ENCODE results near the gene CHAMP1.

CHAMP1 gene

DNA sequence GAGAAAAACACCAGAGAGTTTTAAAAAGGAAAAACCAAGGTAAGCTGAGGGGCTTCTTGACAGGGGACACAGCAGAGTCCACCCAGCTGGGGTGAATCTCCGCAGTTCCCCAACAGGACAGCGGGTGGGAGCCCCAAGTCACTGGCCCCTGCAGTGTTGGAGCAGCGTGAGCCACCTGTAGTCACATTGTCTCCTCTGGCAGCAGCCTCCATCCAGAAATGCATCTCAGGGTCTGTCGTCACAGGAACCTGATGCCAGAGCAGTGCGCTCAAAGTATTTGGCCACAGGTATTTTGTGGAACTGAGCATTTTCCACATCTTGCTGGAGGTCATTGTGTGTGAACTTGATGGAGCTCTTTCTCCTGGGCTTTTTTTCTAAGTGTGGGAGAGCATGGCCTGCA, 24.7 kb downstream of the CHAMP1 start:
- TF ChIP-seq ARNTL (CRISPR knock-in tag; IDR thresholded peaks at IDR 0.05; ENCODE audit: borderline replicate concordance, low read depth) = no peak
- no peak for TF ChIP-seq RARB (CRISPR knock-in tag; IDR thresholded peaks at IDR 0.05)
- no peak for TF ChIP-seq ISL1 (CRISPR knock-in tag; IDR thresholded peaks at IDR 0.05)
- TF ChIP-seq CSDC2 (CRISPR knock-in tag; IDR thresholded peaks at IDR 0.05) = no peak
- TF ChIP-seq ZFP3 (CRISPR knock-in tag; IDR thresholded peaks at IDR 0.05) = no peak
- TF ChIP-seq ZNF8 (CRISPR knock-in tag; IDR thresholded peaks at IDR 0.05) = no peak
- TF ChIP-seq, protein P1, sequence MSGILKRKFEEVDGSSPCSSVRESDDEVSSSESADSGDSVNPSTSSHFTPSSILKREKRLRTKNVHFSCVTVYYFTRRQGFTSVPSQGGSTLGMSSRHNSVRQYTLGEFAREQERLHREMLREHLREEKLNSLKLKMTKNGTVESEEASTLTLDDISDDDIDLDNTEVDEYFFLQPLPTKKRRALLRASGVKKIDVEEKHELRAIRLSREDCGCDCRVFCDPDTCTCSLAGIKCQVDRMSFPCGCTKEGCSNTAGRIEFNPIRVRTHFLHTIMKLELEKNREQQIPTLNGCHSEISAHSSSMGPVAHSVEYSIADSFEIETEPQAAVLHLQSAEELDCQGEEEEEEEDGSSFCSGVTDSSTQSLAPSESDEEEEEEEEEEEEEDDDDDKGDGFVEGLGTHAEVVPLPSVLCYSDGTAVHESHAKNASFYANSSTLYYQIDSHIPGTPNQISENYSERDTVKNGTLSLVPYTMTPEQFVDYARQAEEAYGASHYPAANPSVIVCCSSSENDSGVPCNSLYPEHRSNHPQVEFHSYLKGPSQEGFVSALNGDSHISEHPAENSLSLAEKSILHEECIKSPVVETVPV (CRISPR knock-in tag; IDR thresholded peaks at IDR 0.05) = no peak
- TF ChIP-seq, protein P2, sequence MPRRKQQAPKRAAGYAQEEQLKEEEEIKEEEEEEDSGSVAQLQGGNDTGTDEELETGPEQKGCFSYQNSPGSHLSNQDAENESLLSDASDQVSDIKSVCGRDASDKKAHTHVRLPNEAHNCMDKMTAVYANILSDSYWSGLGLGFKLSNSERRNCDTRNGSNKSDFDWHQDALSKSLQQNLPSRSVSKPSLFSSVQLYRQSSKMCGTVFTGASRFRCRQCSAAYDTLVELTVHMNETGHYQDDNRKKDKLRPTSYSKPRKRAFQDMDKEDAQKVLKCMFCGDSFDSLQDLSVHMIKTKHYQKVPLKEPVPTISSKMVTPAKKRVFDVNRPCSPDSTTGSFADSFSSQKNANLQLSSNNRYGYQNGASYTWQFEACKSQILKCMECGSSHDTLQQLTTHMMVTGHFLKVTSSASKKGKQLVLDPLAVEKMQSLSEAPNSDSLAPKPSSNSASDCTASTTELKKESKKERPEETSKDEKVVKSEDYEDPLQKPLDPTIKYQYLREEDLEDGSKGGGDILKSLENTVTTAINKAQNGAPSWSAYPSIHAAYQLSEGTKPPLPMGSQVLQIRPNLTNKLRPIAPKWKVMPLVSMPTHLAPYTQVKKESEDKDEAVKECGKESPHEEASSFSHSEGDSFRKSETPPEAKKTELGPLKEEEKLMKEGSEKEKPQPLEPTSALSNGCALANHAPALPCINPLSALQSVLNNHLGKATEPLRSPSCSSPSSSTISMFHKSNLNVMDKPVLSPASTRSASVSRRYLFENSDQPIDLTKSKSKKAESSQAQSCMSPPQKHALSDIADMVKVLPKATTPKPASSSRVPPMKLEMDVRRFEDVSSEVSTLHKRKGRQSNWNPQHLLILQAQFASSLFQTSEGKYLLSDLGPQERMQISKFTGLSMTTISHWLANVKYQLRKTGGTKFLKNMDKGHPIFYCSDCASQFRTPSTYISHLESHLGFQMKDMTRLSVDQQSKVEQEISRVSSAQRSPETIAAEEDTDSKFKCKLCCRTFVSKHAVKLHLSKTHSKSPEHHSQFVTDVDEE (CRISPR knock-in tag; IDR thresholded peaks at IDR 0.05) = no peak
- no peak for TF ChIP-seq ZNF70 (CRISPR knock-in tag; IDR thresholded peaks at IDR 0.05)
- TF ChIP-seq, protein P3, sequence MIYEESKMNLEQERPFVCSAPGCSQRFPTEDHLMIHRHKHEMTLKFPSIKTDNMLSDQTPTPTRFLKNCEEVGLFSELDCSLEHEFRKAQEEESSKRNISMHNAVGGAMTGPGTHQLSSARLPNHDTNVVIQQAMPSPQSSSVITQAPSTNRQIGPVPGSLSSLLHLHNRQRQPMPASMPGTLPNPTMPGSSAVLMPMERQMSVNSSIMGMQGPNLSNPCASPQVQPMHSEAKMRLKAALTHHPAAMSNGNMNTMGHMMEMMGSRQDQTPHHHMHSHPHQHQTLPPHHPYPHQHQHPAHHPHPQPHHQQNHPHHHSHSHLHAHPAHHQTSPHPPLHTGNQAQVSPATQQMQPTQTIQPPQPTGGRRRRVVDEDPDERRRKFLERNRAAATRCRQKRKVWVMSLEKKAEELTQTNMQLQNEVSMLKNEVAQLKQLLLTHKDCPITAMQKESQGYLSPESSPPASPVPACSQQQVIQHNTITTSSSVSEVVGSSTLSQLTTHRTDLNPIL (CRISPR knock-in tag; IDR thresholded peaks at IDR 0.05; ENCODE audit: low read depth) = no peak
- no peak for ATAC-seq

DNA sequence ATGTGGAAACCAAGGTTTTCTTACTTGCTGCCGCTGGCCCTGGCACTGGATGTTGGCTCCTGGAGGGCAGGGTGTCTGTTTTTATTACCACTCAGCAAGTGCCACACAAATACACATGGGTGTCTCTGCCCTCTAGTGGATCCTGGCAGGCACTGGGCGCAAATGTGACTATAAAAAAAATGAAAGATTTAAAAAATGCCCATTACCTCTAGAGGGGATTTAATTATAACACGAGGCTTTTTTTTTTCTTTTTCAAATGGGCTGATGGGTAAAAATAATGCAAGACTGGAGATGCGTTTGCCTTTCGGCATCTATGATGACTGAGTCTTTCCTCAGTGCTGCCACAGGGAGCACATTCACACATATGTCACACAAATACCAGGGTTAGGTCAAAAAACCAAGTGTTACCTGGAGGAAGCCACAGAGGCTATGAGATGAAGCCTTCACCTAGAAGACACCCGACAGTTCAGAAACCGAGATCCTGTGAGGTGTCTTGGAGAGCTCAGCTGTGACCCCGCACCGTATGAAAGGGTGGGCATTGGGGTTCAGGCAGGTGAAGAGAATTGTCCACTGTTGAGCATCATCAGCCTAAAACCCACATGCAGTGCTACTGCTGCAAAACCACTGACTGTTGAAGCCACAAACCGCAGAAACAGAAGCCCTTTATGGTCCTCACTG, 25.7 kb downstream of the CHAMP1 start:
- ATAC-seq = peak; percentile 77
- TF ChIP-seq, protein P4, sequence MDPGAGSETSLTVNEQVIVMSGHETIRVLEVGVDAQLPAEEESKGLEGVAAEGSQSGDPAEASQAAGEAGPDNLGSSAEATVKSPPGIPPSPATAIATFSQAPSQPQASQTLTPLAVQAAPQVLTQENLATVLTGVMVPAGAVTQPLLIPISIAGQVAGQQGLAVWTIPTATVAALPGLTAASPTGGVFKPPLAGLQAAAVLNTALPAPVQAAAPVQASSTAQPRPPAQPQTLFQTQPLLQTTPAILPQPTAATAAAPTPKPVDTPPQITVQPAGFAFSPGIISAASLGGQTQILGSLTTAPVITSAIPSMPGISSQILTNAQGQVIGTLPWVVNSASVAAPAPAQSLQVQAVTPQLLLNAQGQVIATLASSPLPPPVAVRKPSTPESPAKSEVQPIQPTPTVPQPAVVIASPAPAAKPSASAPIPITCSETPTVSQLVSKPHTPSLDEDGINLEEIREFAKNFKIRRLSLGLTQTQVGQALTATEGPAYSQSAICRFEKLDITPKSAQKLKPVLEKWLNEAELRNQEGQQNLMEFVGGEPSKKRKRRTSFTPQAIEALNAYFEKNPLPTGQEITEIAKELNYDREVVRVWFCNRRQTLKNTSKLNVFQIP (CRISPR knock-in tag; IDR thresholded peaks at IDR 0.05; ENCODE audit: borderline replicate concordance, low read depth) = no peak
- no peak for TF ChIP-seq ZC3H10 (CRISPR knock-in tag; IDR thresholded peaks at IDR 0.05)
- no peak for TF ChIP-seq ARNTL (CRISPR knock-in tag; IDR thresholded peaks at IDR 0.05; ENCODE audit: borderline replicate concordance, low read depth)

DNA sequence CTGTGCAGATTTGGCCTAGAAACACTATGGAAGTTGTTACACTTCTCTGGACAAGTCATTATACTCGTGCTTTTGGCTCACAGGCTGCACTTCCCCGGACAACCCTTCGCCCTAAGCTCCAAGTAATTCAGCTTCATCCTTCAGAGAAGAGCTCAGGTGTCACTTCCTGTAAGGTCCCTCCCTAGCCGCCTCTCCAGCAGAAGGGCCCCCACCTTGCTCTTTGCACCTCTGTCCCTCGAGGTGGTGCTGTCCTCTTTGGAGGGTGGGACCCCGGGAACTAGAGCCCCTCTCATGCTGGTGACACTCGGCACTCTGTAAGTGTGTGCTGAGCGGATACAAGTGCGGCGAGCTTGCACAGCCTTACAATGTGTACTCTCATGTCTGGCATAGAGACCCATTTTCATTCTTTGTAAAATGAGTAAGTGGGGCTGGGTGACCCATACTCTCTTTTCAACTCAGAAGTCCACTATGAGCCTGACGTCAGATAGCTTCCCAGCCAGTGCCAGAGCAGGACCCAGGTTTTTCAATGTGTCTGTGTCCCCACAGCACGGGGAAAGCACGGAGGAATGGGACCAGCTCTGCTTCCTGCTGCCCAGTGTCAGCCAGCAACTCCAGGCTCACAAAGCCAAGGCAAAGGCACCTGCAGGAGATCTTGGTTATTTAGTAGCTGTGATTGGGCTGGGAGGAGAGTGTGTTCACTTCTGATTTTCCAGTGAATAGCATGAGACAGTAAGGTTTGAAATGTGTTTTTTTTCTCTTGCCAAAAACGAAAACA, 26.9 kb downstream of the CHAMP1 start:
- ATAC-seq = no peak
- TF ChIP-seq ZNF70 (CRISPR knock-in tag; IDR thresholded peaks at IDR 0.05) = no peak
- TF ChIP-seq ISL1 (CRISPR knock-in tag; IDR thresholded peaks at IDR 0.05) = no peak
- TF ChIP-seq, protein P5, sequence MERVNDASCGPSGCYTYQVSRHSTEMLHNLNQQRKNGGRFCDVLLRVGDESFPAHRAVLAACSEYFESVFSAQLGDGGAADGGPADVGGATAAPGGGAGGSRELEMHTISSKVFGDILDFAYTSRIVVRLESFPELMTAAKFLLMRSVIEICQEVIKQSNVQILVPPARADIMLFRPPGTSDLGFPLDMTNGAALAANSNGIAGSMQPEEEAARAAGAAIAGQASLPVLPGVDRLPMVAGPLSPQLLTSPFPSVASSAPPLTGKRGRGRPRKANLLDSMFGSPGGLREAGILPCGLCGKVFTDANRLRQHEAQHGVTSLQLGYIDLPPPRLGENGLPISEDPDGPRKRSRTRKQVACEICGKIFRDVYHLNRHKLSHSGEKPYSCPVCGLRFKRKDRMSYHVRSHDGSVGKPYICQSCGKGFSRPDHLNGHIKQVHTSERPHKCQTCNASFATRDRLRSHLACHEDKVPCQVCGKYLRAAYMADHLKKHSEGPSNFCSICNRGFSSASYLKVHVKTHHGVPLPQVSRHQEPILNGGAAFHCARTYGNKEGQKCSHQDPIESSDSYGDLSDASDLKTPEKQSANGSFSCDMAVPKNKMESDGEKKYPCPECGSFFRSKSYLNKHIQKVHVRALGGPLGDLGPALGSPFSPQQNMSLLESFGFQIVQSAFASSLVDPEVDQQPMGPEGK (CRISPR knock-in tag; IDR thresholded peaks at IDR 0.05; ENCODE audit: borderline replicate concordance) = no peak
- no peak for TF ChIP-seq RARB (CRISPR knock-in tag; IDR thresholded peaks at IDR 0.05)
- no peak for TF ChIP-seq BACH2 (CRISPR knock-in tag; IDR thresholded peaks at IDR 0.05; ENCODE audit: borderline replicate concordance)
- TF ChIP-seq, protein P1 (CRISPR knock-in tag; IDR thresholded peaks at IDR 0.05) = no peak
- TF ChIP-seq, protein P4 (CRISPR knock-in tag; IDR thresholded peaks at IDR 0.05; ENCODE audit: borderline replicate concordance, low read depth) = no peak
- TF ChIP-seq ZC3H10 (CRISPR knock-in tag; IDR thresholded peaks at IDR 0.05) = no peak
- TF ChIP-seq TCF4 (CRISPR knock-in tag; IDR thresholded peaks at IDR 0.05; ENCODE audit: borderline replicate concordance) = no peak
- TF ChIP-seq PPARA (CRISPR knock-in tag; IDR thresholded peaks at IDR 0.05; ENCODE audit: borderline replicate concordance) = no peak
- TF ChIP-seq GLIS3 (CRISPR knock-in tag; IDR thresholded peaks at IDR 0.05) = no peak
- no peak for TF ChIP-seq ZFP30 (CRISPR knock-in tag; IDR thresholded peaks at IDR 0.05)
- TF ChIP-seq TOX (CRISPR knock-in tag; IDR thresholded peaks at IDR 0.05; ENCODE audit: borderline replicate concordance) = no peak
- TF ChIP-seq, protein P2 (CRISPR knock-in tag; IDR thresholded peaks at IDR 0.05) = no peak
